Measurements from ENCODE around the gene RGS7.

GRCh38 chr1:240956424-240956823, 400.6 kb downstream of the RGS7 start:
- TF ChIP-seq EZH2phosphoT487 (IDR thresholded peaks at IDR 0.05; ENCODE audit: borderline replicate concordance, low read depth, low read length) (no peak), CTCF (conservative IDR thresholded peaks at IDR 0.05; ENCODE audit: low read length) (no peak)
